ENCODE results near the gene ELAVL3. TPM values are rescaled to one million over a fixed set of nuclear protein-coding genes. Genes with fewer than 3 reads are reported as not detected.
A peak's percentile ranks its signal among the peaks of the same experiment; 100 is the strongest.

Gene ELAVL3
- total RNA-seq, 1 experiment from 2014 or later: 1.4 TPM

DNA sequence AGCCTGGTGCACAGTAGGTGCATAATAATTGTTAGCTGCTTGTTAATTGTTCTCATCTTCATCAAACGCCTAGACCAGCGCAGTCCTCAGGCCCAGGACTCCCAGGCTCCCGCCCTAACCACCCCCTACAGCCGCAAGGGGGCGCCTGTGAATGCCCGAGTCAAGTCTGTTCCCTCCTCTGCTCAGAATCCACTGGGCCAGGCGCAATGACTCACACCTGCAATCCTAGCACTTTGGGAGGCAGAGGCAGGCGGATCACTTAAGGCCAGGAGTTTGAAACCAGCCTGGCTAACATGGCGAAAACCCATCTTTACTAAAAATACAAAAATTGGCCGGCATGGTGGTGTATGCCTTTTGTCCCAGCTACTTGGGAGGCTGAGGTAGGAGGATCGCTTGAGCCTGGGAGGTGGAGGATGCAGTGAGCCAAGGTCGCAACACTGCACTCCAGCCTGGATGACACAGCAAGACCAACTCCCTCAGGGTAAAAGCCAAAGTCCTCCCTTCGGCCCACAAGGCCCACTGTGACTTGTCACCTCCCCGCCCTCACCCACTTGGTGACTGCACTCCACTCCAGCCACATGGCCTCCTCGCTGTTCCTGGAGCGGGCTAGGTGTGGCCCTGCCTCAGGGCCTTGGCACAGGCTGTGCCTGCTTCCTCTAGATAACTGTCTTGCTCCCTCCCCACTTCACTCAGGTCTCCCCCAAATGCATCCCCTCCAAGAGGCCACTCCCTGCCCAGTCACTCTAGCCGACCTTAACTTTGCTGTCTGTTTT lies 15.7 kb upstream of the ELAVL3 start:
- no peak overlapping the region for H3K27ac Mint-ChIP-seq
- no peak overlapping the region for H3K4me3 Mint-ChIP-seq
- ATAC-seq (peak; percentile 97), DNase-seq (ENCODE audit: low spot score) (peak; percentile 91)
- peaks cover 6% of the 10 kb centered on the region for H3K36me3 Mint-ChIP-seq
- no peaks in the 10 kb centered on the region for H3K27me3 Mint-ChIP-seq (ENCODE audit: low read depth)
- TF ChIP-seq ZNF423 (CRISPR knock-in tag; IDR thresholded peaks at IDR 0.05) (no peak), ATF1 (CRISPR knock-in tag; IDR thresholded peaks at IDR 0.05) (no peak), CBFB (CRISPR knock-in tag; IDR thresholded peaks at IDR 0.05; ENCODE audit: low read depth) (no peak), HMGA2 (CRISPR knock-in tag; IDR thresholded peaks at IDR 0.05) (no peak), JUN (CRISPR knock-in tag; IDR thresholded peaks at IDR 0.05) (no peak), ZBTB21 (CRISPR knock-in tag; IDR thresholded peaks at IDR 0.05; ENCODE audit: borderline replicate concordance) (no peak), FOXP1 (CRISPR knock-in tag; IDR thresholded peaks at IDR 0.05; ENCODE audit: borderline replicate concordance) (no peak), MXD4 (CRISPR knock-in tag; IDR thresholded peaks at IDR 0.05; ENCODE audit: borderline replicate concordance) (no peak), ZNF416 (CRISPR knock-in tag; IDR thresholded peaks at IDR 0.05) (no peak), ZNF396 (CRISPR knock-in tag; IDR thresholded peaks at IDR 0.05; ENCODE audit: borderline replicate concordance) (no peak), ZNF232 (CRISPR knock-in tag; IDR thresholded peaks at IDR 0.05) (no peak), GTF2I (CRISPR knock-in tag; conservative IDR thresholded peaks at IDR 0.05) (0 out of 2 replicates have a peak, but pooled peaks have one; percentile 3), GRHL2 (CRISPR knock-in tag; IDR thresholded peaks at IDR 0.05; ENCODE audit: insufficient replicate concordance, severe bottlenecking) (no peak), OVOL2 (CRISPR knock-in tag; IDR thresholded peaks at IDR 0.05; ENCODE audit: borderline replicate concordance) (no peak), NR3C1 (CRISPR knock-in tag; conservative IDR thresholded peaks at IDR 0.05; ENCODE audit: low read depth) (no peak)
- TF ChIP-seq, protein P1, sequence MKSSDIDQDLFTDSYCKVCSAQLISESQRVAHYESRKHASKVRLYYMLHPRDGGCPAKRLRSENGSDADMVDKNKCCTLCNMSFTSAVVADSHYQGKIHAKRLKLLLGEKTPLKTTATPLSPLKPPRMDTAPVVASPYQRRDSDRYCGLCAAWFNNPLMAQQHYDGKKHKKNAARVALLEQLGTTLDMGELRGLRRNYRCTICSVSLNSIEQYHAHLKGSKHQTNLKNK (CRISPR knock-in tag; IDR thresholded peaks at IDR 0.05): no peak
- TF ChIP-seq, protein P2, sequence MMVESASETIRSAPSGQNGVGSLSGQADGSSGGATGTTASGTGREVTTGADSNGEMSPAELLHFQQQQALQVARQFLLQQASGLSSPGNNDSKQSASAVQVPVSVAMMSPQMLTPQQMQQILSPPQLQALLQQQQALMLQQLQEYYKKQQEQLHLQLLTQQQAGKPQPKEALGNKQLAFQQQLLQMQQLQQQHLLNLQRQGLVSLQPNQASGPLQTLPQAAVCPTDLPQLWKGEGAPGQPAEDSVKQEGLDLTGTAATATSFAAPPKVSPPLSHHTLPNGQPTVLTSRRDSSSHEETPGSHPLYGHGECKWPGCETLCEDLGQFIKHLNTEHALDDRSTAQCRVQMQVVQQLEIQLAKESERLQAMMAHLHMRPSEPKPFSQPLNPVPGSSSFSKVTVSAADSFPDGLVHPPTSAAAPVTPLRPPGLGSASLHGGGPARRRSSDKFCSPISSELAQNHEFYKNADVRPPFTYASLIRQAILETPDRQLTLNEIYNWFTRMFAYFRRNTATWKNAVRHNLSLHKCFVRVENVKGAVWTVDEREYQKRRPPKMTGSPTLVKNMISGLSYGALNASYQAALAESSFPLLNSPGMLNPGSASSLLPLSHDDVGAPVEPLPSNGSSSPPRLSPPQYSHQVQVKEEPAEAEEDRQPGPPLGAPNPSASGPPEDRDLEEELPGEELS (CRISPR knock-in tag; IDR thresholded peaks at IDR 0.05): no peak
- TF ChIP-seq, protein P3, sequence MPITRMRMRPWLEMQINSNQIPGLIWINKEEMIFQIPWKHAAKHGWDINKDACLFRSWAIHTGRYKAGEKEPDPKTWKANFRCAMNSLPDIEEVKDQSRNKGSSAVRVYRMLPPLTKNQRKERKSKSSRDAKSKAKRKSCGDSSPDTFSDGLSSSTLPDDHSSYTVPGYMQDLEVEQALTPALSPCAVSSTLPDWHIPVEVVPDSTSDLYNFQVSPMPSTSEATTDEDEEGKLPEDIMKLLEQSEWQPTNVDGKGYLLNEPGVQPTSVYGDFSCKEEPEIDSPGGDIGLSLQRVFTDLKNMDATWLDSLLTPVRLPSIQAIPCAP (CRISPR knock-in tag; IDR thresholded peaks at IDR 0.05): no peak
- TF ChIP-seq, protein P4, sequence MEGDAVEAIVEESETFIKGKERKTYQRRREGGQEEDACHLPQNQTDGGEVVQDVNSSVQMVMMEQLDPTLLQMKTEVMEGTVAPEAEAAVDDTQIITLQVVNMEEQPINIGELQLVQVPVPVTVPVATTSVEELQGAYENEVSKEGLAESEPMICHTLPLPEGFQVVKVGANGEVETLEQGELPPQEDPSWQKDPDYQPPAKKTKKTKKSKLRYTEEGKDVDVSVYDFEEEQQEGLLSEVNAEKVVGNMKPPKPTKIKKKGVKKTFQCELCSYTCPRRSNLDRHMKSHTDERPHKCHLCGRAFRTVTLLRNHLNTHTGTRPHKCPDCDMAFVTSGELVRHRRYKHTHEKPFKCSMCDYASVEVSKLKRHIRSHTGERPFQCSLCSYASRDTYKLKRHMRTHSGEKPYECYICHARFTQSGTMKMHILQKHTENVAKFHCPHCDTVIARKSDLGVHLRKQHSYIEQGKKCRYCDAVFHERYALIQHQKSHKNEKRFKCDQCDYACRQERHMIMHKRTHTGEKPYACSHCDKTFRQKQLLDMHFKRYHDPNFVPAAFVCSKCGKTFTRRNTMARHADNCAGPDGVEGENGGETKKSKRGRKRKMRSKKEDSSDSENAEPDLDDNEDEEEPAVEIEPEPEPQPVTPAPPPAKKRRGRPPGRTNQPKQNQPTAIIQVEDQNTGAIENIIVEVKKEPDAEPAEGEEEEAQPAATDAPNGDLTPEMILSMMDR (IDR thresholded peaks at IDR 0.05): peak; percentile 84
- TF ChIP-seq, protein P5, sequence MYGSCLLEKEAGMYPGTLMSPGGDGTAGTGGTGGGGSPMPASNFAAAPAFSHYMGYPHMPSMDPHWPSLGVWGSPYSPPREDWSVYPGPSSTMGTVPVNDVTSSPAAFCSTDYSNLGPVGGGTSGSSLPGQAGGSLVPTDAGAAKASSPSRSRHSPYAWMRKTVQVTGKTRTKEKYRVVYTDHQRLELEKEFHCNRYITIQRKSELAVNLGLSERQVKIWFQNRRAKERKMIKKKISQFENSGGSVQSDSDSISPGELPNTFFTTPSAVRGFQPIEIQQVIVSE (CRISPR knock-in tag; IDR thresholded peaks at IDR 0.05; ENCODE audit: borderline replicate concordance): no peak
- TF ChIP-seq, protein P6, sequence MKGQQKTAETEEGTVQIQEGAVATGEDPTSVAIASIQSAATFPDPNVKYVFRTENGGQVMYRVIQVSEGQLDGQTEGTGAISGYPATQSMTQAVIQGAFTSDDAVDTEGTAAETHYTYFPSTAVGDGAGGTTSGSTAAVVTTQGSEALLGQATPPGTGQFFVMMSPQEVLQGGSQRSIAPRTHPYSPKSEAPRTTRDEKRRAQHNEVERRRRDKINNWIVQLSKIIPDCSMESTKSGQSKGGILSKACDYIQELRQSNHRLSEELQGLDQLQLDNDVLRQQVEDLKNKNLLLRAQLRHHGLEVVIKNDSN (CRISPR knock-in tag; IDR thresholded peaks at IDR 0.05): 0 out of 2 replicates have a peak, but pooled peaks have one; percentile 5
- TF ChIP-seq, protein P7, sequence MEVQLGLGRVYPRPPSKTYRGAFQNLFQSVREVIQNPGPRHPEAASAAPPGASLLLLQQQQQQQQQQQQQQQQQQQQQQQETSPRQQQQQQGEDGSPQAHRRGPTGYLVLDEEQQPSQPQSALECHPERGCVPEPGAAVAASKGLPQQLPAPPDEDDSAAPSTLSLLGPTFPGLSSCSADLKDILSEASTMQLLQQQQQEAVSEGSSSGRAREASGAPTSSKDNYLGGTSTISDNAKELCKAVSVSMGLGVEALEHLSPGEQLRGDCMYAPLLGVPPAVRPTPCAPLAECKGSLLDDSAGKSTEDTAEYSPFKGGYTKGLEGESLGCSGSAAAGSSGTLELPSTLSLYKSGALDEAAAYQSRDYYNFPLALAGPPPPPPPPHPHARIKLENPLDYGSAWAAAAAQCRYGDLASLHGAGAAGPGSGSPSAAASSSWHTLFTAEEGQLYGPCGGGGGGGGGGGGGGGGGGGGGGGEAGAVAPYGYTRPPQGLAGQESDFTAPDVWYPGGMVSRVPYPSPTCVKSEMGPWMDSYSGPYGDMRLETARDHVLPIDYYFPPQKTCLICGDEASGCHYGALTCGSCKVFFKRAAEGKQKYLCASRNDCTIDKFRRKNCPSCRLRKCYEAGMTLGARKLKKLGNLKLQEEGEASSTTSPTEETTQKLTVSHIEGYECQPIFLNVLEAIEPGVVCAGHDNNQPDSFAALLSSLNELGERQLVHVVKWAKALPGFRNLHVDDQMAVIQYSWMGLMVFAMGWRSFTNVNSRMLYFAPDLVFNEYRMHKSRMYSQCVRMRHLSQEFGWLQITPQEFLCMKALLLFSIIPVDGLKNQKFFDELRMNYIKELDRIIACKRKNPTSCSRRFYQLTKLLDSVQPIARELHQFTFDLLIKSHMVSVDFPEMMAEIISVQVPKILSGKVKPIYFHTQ (CRISPR knock-in tag; IDR thresholded peaks at IDR 0.05): no peak
- TF ChIP-seq, protein P8, sequence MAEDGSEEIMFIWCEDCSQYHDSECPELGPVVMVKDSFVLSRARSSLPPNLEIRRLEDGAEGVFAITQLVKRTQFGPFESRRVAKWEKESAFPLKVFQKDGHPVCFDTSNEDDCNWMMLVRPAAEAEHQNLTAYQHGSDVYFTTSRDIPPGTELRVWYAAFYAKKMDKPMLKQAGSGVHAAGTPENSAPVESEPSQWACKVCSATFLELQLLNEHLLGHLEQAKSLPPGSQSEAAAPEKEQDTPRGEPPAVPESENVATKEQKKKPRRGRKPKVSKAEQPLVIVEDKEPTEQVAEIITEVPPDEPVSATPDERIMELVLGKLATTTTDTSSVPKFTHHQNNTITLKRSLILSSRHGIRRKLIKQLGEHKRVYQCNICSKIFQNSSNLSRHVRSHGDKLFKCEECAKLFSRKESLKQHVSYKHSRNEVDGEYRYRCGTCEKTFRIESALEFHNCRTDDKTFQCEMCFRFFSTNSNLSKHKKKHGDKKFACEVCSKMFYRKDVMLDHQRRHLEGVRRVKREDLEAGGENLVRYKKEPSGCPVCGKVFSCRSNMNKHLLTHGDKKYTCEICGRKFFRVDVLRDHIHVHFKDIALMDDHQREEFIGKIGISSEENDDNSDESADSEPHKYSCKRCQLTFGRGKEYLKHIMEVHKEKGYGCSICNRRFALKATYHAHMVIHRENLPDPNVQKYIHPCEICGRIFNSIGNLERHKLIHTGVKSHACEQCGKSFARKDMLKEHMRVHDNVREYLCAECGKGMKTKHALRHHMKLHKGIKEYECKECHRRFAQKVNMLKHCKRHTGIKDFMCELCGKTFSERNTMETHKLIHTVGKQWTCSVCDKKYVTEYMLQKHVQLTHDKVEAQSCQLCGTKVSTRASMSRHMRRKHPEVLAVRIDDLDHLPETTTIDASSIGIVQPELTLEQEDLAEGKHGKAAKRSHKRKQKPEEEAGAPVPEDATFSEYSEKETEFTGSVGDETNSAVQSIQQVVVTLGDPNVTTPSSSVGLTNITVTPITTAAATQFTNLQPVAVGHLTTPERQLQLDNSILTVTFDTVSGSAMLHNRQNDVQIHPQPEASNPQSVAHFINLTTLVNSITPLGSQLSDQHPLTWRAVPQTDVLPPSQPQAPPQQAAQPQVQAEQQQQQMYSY (CRISPR knock-in tag; IDR thresholded peaks at IDR 0.05): no peak
- ChIA-PET CTCF (interaction anchor here (0.8 to 1.9 kb wide), 3 partner anchors 14 to 203 kb away, joined by 3 to 6 read pairs (median 5); no protein-coding TSS in a partner anchor), POLR2A (interaction anchor here (1.2 kb wide), 1 partner anchor 158 kb away, joined by 3 read pairs; no protein-coding TSS in a partner anchor)
- H3K9me3 Mint-ChIP-seq: no peaks in the 10 kb centered on the region
- no peaks in the 10 kb centered on the region for H3K4me1 Mint-ChIP-seq

Data from WTC11 (cell line).